ENCODE results near the gene CFAP61.

GRCh38 chr20:20184149-20184548 lies 131.8 kb downstream of the CFAP61 start:
- TF ChIP-seq ARID4B (CRISPR knock-in tag; IDR thresholded peaks at IDR 0.05; ENCODE audit: borderline replicate concordance) (no peak), CTCF (IDR thresholded peaks at IDR 0.05) (peak; percentile 47), ZNF138 (CRISPR knock-in tag; conservative IDR thresholded peaks at IDR 0.05) (no peak), NR2C2 (CRISPR knock-in tag; IDR thresholded peaks at IDR 0.05) (no peak), USF1 (CRISPR knock-in tag; IDR thresholded peaks at IDR 0.05) (no peak)
